K562 (cell line): ENCODE results near the gene ANO6. TPM values are rescaled to one million over a fixed set of nuclear protein-coding genes. Genes with fewer than 3 reads are reported as not detected.

Experiments used
- ATF6 ChIP-seq: sonication (generic); formaldehyde crosslinking; IDR thresholded peaks from 2 replicates; pipeline ENCODE4 v1.4.0; 2020; ENCODE audit warnings: mild to moderate bottlenecking, missing genetic modification reagents
- BCLAF1 ChIP-seq, 2 experiments: fragments of 450-650 bp in 1 of 2; IDR thresholded peaks; 2 replicates each; pipeline ENCODE4 v1.6.1; 2011 to 2017; ENCODE audit warnings: low read depth in 2 of 2, antibody characterized with exemption in 1 of 2, borderline replicate concordance in 1 of 2, low read length in 1 of 2, mild to moderate bottlenecking in 1 of 2, mixed read lengths in 1 of 2; ENCODE audit not compliant: control insufficient read depth in 1 of 2
- CBFA2T3 ChIP-seq: fragments of 450-650 bp; IDR thresholded peaks from 2 replicates; pipeline ENCODE4 v1.6.1; 2017
- CBFB ChIP-seq: sonication (generic); formaldehyde crosslinking; IDR thresholded peaks from 2 replicates; pipeline ENCODE4 v1.4.0; 2020; ENCODE audit warnings: mild to moderate bottlenecking, missing genetic modification reagents
- CBX8 ChIP-seq: fragments of 200-600 bp; sonication (generic); IDR thresholded peaks from 2 replicates; pipeline ENCODE4 v1.6.1; 2012; ENCODE audit warnings: borderline replicate concordance, mixed run types, low read depth, mild to moderate bottlenecking, moderate library complexity, mixed read lengths, low read length, control low read depth, inconsistent platforms; ENCODE audit not compliant: poor library complexity, severe bottlenecking; ENCODE audit errors: extremely low read depth
- CREB3 ChIP-seq: fragments of 450-650 bp; conservative IDR thresholded peaks from 2 replicates; pipeline ENCODE4 v1.6.1; 2016; ENCODE audit warnings: missing genetic modification characterization, low read depth, mild to moderate bottlenecking, missing compliant biosample characterization, moderate library complexity
- E2F4 ChIP-seq: sonication (generic); formaldehyde crosslinking; IDR thresholded peaks from 2 replicates; pipeline ENCODE4 v1.8.0; 2022; ENCODE audit warnings: mild to moderate bottlenecking, low read depth, missing genetic modification reagents
- ERF ChIP-seq: fragments of 450-650 bp; formaldehyde crosslinking; IDR thresholded peaks from 2 replicates; pipeline ENCODE4 v1.4.0; 2020; ENCODE audit warnings: mild to moderate bottlenecking, mixed read lengths
- GTF2B ChIP-seq: IDR thresholded peaks from 2 replicates; pipeline ENCODE4 v1.6.1; 2011; ENCODE audit not compliant: insufficient read length; ENCODE audit errors: extremely low read depth
- MYBL2 ChIP-seq, 2 experiments: fragments of 450-650 bp in 1 of 2; sonication (generic) in 1 of 2; formaldehyde crosslinking in 1 of 2; IDR thresholded peaks; 2 replicates each; pipeline versions ENCODE4 v1.6.1 to v1.8.1; 2017 to 2022; ENCODE audit warnings: borderline replicate concordance in 1 of 2, inconsistent platforms in 1 of 2, low read depth in 1 of 2, mild to moderate bottlenecking in 1 of 2, missing genetic modification reagents in 1 of 2, moderate library complexity in 1 of 2
- NUFIP1 ChIP-seq: fragments of 450-650 bp; IDR thresholded peaks from 2 replicates; pipeline ENCODE4 v1.6.1; 2018; ENCODE audit not compliant: partially characterized antibody
- POLR2H ChIP-seq: IDR thresholded peaks from 2 replicates; pipeline ENCODE4 v1.6.1; 2016; ENCODE audit warnings: missing genetic modification characterization, low read depth, mild to moderate bottlenecking, control low read depth, missing compliant biosample characterization, moderate library complexity
- SMARCE1 ChIP-seq: fragments of 450-650 bp; IDR thresholded peaks from 2 replicates; pipeline ENCODE4 v1.7.1; 2016; ENCODE audit warnings: mild to moderate bottlenecking
- SREBF1 ChIP-seq: fragments of 150-350 bp; IDR thresholded peaks from 2 replicates; pipeline ENCODE4 v1.6.1; 2014; ENCODE audit warnings: antibody characterized with exemption, low read depth, low read length, borderline replicate concordance
- SRSF1 ChIP-seq: fragments of 200-400 bp; formaldehyde crosslinking; IDR thresholded peaks from 2 replicates; pipeline ENCODE4 v1.6.1; 2017; ENCODE audit warnings: mild to moderate bottlenecking, low read depth, low read length, moderate library complexity
- STAT5B ChIP-seq: fragments of 250-450 bp; sonication (Bioruptor Pico); IDR thresholded peaks from 2 replicates; pipeline ENCODE4 v1.8.0; 2021; ENCODE audit warnings: mild to moderate bottlenecking, inconsistent platforms
- TRIM28 ChIP-seq: fragments of 450-650 bp; IDR thresholded peaks from 2 replicates; pipeline ENCODE4 v1.6.1; 2017
- ZC3H11A ChIP-seq: IDR thresholded peaks from 2 replicates; pipeline ENCODE4 v1.6.1; 2012; ENCODE audit warnings: low read depth, low read length, improper control_type of control experiment
- ZNF197 ChIP-seq: fragments of 200-800 bp; sonication (Bioruptor generic); IDR thresholded peaks from 2 replicates; pipeline ENCODE4 v1.6.1; 2016; ENCODE audit warnings: low read depth, missing genetic modification characterization, missing compliant biosample characterization
- polyA plus RNA-seq, 8 experiments: library from polyadenylated mRNA; depleted of rRNA in 4 of 8; stranded (reverse) in 5 of 8; unstranded in 3 of 8; fragments of >200 nt; fragmentation: Nextera tagmentation in 2 of 8; fragmentation: Illumina TruSeq in 1 of 8; extraction: Ambion mirVana in 2 of 8; extraction: Trizol in 1 of 8; gene quantifications; 2 replicates each; pipeline versions ENCODE4 v1.2.1 to v1.2.3, GENCODE V29; 2011 to 2014; ENCODE audit warnings: inconsistent platforms in 1 of 8, missing spikeins in 1 of 8
- total RNA-seq, 7 experiments: library from RNA; depleted of rRNA in 6 of 7; stranded (reverse); fragments of >200 nt in 6 of 7; fragmentation: Illumina TruSeq in 2 of 7; extraction: Trizol in 2 of 7; gene quantifications; 2 replicates each; pipeline versions ENCODE4 v1.2.1 to v1.2.3, GENCODE V29; 2011 to 2021; ENCODE audit warnings: low replicate concordance in 1 of 7

The ANO6 gene
- total and polyA plus RNA-seq, 9 of the 15 experiments (the other 6 are each of a cell fraction or from before 2014, with no cell fraction given): 3.5 to 24.7 (median 20.3) TPM

- TF ChIP-seq BCLAF1 (IDR thresholded peaks at IDR 0.05; ENCODE audit: borderline replicate concordance in 1 of 2, control insufficient read depth in 1 of 2, low read depth in 2 of 2, low read length in 1 of 2) (no peak), ATF6 (CRISPR knock-in tag) (no peak), CBFB (CRISPR knock-in tag) (no peak), ZNF197 (CRISPR knock-in tag) (no peak), SREBF1 (no peak), POLR2H (tag) (no peak), CBX8 (no peak), ERF (CRISPR knock-in tag) (no peak), CBFA2T3 (no peak), CREB3 (no peak), NUFIP1 (no peak), E2F4 (CRISPR knock-in tag) (no peak), STAT5B (CRISPR knock-in tag) (no peak), ZC3H11A (no peak), TRIM28 (no peak), MYBL2 (IDR thresholded peaks at IDR 0.05; ENCODE audit: low read depth) (no peak), MYBL2 (CRISPR knock-in tag; IDR thresholded peaks at IDR 0.05; ENCODE audit: borderline replicate concordance) (no peak), SRSF1 (no peak), GTF2B (no peak), SMARCE1 (peak; percentile 84)
Observed at GRCh38 chr12:45234139-45234865, 18.4 kb downstream of the ANO6 start (continued).
